HEK293 (cell line): ENCODE measurements around the gene CAPNS2.

Source experiments
- CTCF ChIA-PET: fragments of 350-600 bp; formaldehyde crosslinking; extraction: SDS; loops from one replicate; lab custom pipeline; 2021; ENCODE audit warnings: antibody characterized with exemption; lab: Yijun Ruan, JAX
- POLR2A ChIA-PET: fragments of 300-600 bp; formaldehyde crosslinking; extraction: SDS; loops from one replicate; lab custom pipeline; 2020; ENCODE audit warnings: antibody characterized with exemption, inconsistent platforms; lab: Yijun Ruan, JAX
- H3K27ac ChIP-seq: fragments of 200-500 bp; sonication (Bioruptor generic); 2 replicates; pipeline ENCODE4 v1.5.1; 2014; ENCODE audit warnings: low read depth, low read length, control low read depth, inconsistent platforms; ENCODE audit errors: extremely low read depth
- H3K36me3 ChIP-seq, 2 experiments: fragments of 200-500 bp in 1 of 2; sonication (Bioruptor generic) in 1 of 2; 1 replicate in 1 of 2; 2 replicates in 1 of 2; pipeline ENCODE4 v1.5.1; 2014 to 2017; ENCODE audit warnings: inconsistent platforms in 2 of 2, low read length in 2 of 2; ENCODE audit not compliant: control insufficient read depth in 2 of 2, insufficient read depth in 1 of 2
- H3K4me1 ChIP-seq: fragments of 200-500 bp; sonication (Bioruptor generic); 2 replicates; pipeline ENCODE4 v1.5.1; 2014; ENCODE audit warnings: mild to moderate bottlenecking, low read length, inconsistent platforms; ENCODE audit not compliant: control insufficient read depth, insufficient read depth
- H3K4me3 ChIP-seq: 2 replicates; pipeline ENCODE4 v1.5.1; 2011; ENCODE audit warnings: low read depth, mild to moderate bottlenecking, control low read depth, low read length, moderate library complexity
- H3K9me3 ChIP-seq: fragments of 200-500 bp; sonication (Bioruptor generic); 2 replicates; pipeline ENCODE4 v1.5.1; 2014; ENCODE audit warnings: low read depth, low read length, inconsistent platforms; ENCODE audit not compliant: control insufficient read depth, insufficient read depth
- BCL11A ChIP-seq: fragments of 450-650 bp; formaldehyde crosslinking; IDR thresholded peaks from 2 replicates; pipeline ENCODE4 v1.5.1; 2016; ENCODE audit warnings: low read depth, missing biosample characterization, missing genetic modification characterization
- HOXD13 ChIP-seq: sonication (generic); formaldehyde crosslinking; IDR thresholded peaks from 2 replicates; pipeline ENCODE4 v1.8.0; 2022; ENCODE audit warnings: missing genetic modification reagents, borderline replicate concordance
- KLF9 ChIP-seq: fragments of 450-650 bp; formaldehyde crosslinking; IDR thresholded peaks from 2 replicates; pipeline ENCODE4 v1.5.1; 2016; ENCODE audit warnings: missing biosample characterization, missing genetic modification characterization, low read depth
- PATZ1 ChIP-seq: fragments of 450-650 bp; formaldehyde crosslinking; IDR thresholded peaks from 2 replicates; pipeline ENCODE4 v1.5.1; 2016; ENCODE audit warnings: missing biosample characterization, missing genetic modification characterization
- REST ChIP-seq: fragments of 450-650 bp; formaldehyde crosslinking; IDR thresholded peaks from 2 replicates; pipeline ENCODE4 v1.5.1; 2016; ENCODE audit warnings: missing biosample characterization, missing genetic modification characterization
- SCRT1 ChIP-seq: fragments of 450-650 bp; formaldehyde crosslinking; IDR thresholded peaks from 2 replicates; pipeline ENCODE4 v1.5.1; 2016; ENCODE audit warnings: missing biosample characterization, missing genetic modification characterization, borderline replicate concordance
- SP2 ChIP-seq: fragments of 450-650 bp; formaldehyde crosslinking; IDR thresholded peaks from 2 replicates; pipeline ENCODE4 v1.5.1; 2016; ENCODE audit warnings: missing biosample characterization, missing genetic modification characterization
- TRIM28 ChIP-seq: IDR thresholded peaks from 2 replicates; pipeline ENCODE4 v1.6.1; 2011; ENCODE audit warnings: low read length, control low read depth, borderline replicate concordance
- ZBTB1 ChIP-seq: fragments of 450-650 bp; formaldehyde crosslinking; IDR thresholded peaks from 2 replicates; pipeline ENCODE4 v1.5.1; 2016; ENCODE audit warnings: missing biosample characterization, missing genetic modification characterization
- ZBTB20 ChIP-seq: fragments of 450-650 bp; formaldehyde crosslinking; IDR thresholded peaks from 2 replicates; pipeline ENCODE4 v1.5.1; 2016; ENCODE audit warnings: missing biosample characterization, missing genetic modification characterization
- ZBTB26 ChIP-seq: fragments of 450-650 bp; formaldehyde crosslinking; optimal IDR thresholded peaks from 2 replicates; pipeline ENCODE3; 2016; ENCODE audit warnings: missing biosample characterization, mild to moderate bottlenecking, missing genetic modification characterization
- ZEB2 ChIP-seq: fragments of 450-650 bp; formaldehyde crosslinking; IDR thresholded peaks from 2 replicates; pipeline ENCODE4 v1.5.1; 2016; ENCODE audit warnings: missing biosample characterization, missing genetic modification characterization
- ZNF140 ChIP-seq: fragments of 450-650 bp; formaldehyde crosslinking; IDR thresholded peaks from 2 replicates; pipeline ENCODE4 v1.5.1; 2016; ENCODE audit warnings: missing biosample characterization, missing genetic modification characterization
- ZNF571 ChIP-seq: fragments of 450-650 bp; formaldehyde crosslinking; IDR thresholded peaks from 2 replicates; pipeline ENCODE4 v1.5.0; 2017; ENCODE audit warnings: missing biosample characterization, missing genetic modification characterization
- ZNF610 ChIP-seq: fragments of 450-650 bp; formaldehyde crosslinking; IDR thresholded peaks from 2 replicates; pipeline ENCODE4 v1.5.1; 2016; ENCODE audit warnings: missing biosample characterization, missing genetic modification characterization, borderline replicate concordance
- ZNF629 ChIP-seq: fragments of 450-650 bp; formaldehyde crosslinking; IDR thresholded peaks from 2 replicates; pipeline ENCODE4 v1.5.1; 2017; ENCODE audit warnings: missing biosample characterization, missing genetic modification characterization
- ZNF654 ChIP-seq: fragments of 450-650 bp; formaldehyde crosslinking; IDR thresholded peaks from 2 replicates; pipeline ENCODE4 v1.5.1; 2016; ENCODE audit warnings: low read depth, missing biosample characterization, missing genetic modification characterization
- ZNF692 ChIP-seq: fragments of 450-650 bp; formaldehyde crosslinking; IDR thresholded peaks from 2 replicates; pipeline ENCODE4 v1.5.1; 2016; ENCODE audit warnings: missing biosample characterization, missing genetic modification characterization
- ZNF777 ChIP-seq: fragments of 450-650 bp; formaldehyde crosslinking; IDR thresholded peaks from 2 replicates; pipeline ENCODE4 v1.5.1; 2017; ENCODE audit warnings: missing biosample characterization, missing genetic modification characterization, borderline replicate concordance
- ZNF791 ChIP-seq: fragments of 450-650 bp; formaldehyde crosslinking; IDR thresholded peaks from 2 replicates; pipeline ENCODE4 v1.5.1; 2016; ENCODE audit warnings: missing biosample characterization, missing genetic modification characterization

Gene CAPNS2

GRCh38 chr16:55532227-55532626 lies 34.3 kb upstream of the CAPNS2 start (continued):
- TF ChIP-seq HOXD13 (CRISPR knock-in tag): no peak
- TF ChIP-seq ZBTB20 (tag by site-specific recombination): no peak

DNA sequence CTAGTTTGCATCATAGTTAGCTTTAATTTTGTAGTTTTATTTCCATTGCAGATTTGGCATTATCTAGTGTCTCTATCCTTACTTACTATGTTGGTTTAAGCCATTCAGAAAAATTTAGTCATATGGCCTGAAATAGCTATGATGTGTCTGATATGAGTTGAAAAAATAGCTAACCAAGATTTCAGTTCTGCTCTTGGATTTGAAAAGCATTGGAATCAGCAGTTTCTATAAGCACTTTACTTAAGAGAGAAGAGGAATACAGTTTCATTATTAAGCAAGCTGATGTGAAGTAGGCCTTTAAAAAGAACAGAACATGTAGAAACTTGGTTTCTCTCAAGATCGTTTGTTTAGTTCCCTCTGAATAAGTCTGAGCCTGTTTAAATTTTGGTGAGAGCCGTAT lies 31.7 kb upstream of the CAPNS2 start:
- no peaks in the 10 kb centered on the region for H3K4me1 ChIP-seq
- ChIA-PET CTCF (interaction anchor here (0.5 to 10.0 kb wide), 4 partner anchors 40 to 1571 kb away, joined by 3 to 97 read pairs (median 3); no protein-coding TSS in a partner anchor), POLR2A (no interaction called here)
- TF ChIP-seq TRIM28 (no peak), ZNF610 (tag by site-specific recombination) (no peak), ZNF571 (tag by site-specific recombination) (no peak), REST (tag by site-specific recombination) (no peak), PATZ1 (tag by site-specific recombination) (no peak), ZNF791 (tag by site-specific recombination) (no peak), KLF9 (tag by site-specific recombination) (no peak), ZBTB1 (tag by site-specific recombination) (no peak), SP2 (no peak), ZEB2 (no peak), ZNF629 (no peak), ZNF654 (tag by site-specific recombination) (no peak), ZNF692 (tag by site-specific recombination) (no peak), ZNF140 (no peak), ZBTB26 (no peak), ZNF777 (tag by site-specific recombination) (no peak), BCL11A (tag by site-specific recombination) (no peak), SCRT1 (tag by site-specific recombination) (no peak)
- H3K4me3 ChIP-seq: no peak overlapping the region
- peaks cover 3 to 11% of the 10 kb centered on the region in 2 experiments for H3K36me3 ChIP-seq
- H3K27ac ChIP-seq: no peak overlapping the region
- no peaks in the 10 kb centered on the region for H3K9me3 ChIP-seq
